ENCODE measurements around the gene CMTM5.
"Not testable (repeated sequence)": the region's sequence is repeated elsewhere in the genome, so short reads cannot be mapped to it uniquely, and the experiment has no call there.

CMTM5 gene

DNA sequence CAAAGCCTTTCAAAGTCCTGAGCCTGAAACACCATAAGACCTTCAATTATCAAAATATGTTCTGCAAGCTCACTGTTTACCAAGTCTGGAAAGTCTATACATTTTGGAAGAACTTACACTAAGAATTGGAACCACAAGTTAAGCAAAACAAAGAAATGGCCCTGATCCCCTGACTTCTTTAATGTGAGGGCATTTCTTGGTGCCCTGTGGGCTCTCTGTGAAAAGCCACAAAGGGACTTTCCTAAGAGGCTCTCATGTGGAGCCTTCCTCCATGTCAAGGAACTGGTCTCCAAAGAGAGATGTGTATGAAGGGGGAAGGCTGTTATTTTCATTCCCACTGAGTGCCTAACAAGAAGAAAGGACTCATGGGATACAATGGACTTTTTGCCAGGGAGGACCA, 44.7 kb downstream of the CMTM5 start:
- Histone ChIP-seq H3K27me3 (replicated peaks; ENCODE audit: control insufficient read depth, insufficient read depth, low read length, poor library complexity, severe bottlenecking) (no peaks in the 10 kb centered on the region), H3K27ac (ENCODE audit: insufficient read depth, low read length, poor library complexity, severe bottlenecking) (no peak overlapping the region), H3K9me3 (ENCODE audit: control insufficient read depth, low read length) (no peaks in the 10 kb centered on the region), H3K4me3 (ENCODE audit: insufficient read depth, low read depth, low read length, poor library complexity, severe bottlenecking) (no peak overlapping the region), H3K36me3 (ENCODE audit: control insufficient read depth, insufficient read depth, low read length) (no peaks in the 10 kb centered on the region), H3K4me1 (ENCODE audit: control insufficient read depth, insufficient read depth, low read length, poor library complexity, severe bottlenecking) (no peaks in the 10 kb centered on the region)
- no peak for DNase-seq

DNA sequence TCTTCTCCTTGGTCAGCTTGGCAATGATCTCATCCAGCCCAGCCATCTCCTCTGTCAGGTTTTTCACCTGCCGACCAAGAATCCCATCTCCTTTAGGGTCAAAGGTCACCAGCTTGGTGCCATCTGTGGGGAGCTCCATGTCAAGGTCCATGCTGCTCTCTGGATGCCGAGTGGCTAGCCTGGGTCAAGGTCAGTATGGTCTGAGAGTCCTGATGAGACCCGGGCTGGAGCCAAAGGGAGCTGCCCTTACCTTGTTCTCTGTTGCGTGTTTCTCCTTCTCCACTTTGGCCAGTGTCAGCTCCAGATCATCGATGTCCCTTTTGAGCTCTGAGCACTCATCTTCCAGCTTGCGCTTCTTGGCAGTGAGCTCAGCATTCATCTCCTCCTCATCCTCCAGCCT, 46.8 kb downstream of the CMTM5 start:
- Histone ChIP-seq H3K27ac (ENCODE audit: insufficient read depth, low read length, poor library complexity, severe bottlenecking) (no peak overlapping the region), H3K9me3 (ENCODE audit: control insufficient read depth, low read length) (no peaks in the 10 kb centered on the region), H3K27me3 (replicated peaks; ENCODE audit: control insufficient read depth, insufficient read depth, low read length, poor library complexity, severe bottlenecking) (no peaks in the 10 kb centered on the region), H3K36me3 (ENCODE audit: control insufficient read depth, insufficient read depth, low read length) (no peaks in the 10 kb centered on the region), H3K4me1 (ENCODE audit: control insufficient read depth, insufficient read depth, low read length, poor library complexity, severe bottlenecking) (no peaks in the 10 kb centered on the region), H3K4me3 (ENCODE audit: insufficient read depth, low read depth, low read length, poor library complexity, severe bottlenecking) (no peak overlapping the region)
- no peak for DNase-seq

DNA sequence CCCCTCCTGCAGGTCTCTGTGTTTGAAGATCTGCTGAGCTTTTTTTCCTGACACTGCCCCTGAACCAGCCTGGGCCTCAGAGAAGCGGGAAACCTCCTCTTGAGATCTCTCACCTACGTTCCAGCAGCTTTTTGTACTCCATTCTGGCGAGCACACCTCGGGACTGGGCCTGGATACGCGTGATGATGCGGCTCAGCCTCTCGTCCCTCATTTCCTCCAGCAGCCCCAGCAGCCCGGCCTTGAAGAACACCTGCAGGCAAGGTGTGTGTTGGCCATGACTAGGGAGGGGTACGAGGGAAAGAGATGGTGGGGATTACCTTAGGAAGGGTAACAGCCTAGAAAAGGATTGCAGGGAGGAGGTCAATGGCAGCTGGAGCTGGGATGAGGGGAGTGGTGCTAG, 48.3 kb downstream of the CMTM5 start:
- Histone ChIP-seq H3K27ac (ENCODE audit: insufficient read depth, low read length, poor library complexity, severe bottlenecking) (no peak overlapping the region), H3K9me3 (ENCODE audit: control insufficient read depth, low read length) (no peaks in the 10 kb centered on the region), H3K36me3 (ENCODE audit: control insufficient read depth, insufficient read depth, low read length) (no peaks in the 10 kb centered on the region), H3K4me3 (ENCODE audit: insufficient read depth, low read depth, low read length, poor library complexity, severe bottlenecking) (no peak overlapping the region), H3K27me3 (replicated peaks; ENCODE audit: control insufficient read depth, insufficient read depth, low read length, poor library complexity, severe bottlenecking) (no peaks in the 10 kb centered on the region), H3K4me1 (ENCODE audit: control insufficient read depth, insufficient read depth, low read length, poor library complexity, severe bottlenecking) (no peaks in the 10 kb centered on the region)
- DNase-seq = no peak

DNA sequence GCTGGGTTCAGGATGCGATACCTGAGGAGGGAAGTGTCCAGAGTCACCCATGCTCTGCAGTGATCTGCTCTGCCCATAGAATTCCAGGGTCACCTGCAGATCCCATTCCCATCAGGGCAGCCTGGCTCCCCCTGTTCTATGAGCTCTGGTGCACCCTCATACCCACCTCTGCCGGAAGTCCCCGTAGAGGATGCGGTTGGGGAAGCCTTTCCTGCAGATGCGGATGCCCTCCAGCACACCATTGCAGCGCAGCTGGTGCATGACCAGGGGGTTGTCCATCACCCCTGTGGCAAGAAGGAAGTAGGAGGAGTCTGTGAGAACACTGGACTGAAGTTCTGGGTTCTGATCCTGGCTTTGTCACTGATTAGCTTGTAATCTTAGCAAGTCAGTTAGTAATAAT, 49.0 kb downstream of the CMTM5 start:
- not testable (repeated sequence) for H3K4me3 ChIP-seq (ENCODE audit: insufficient read depth, low read depth, low read length, poor library complexity, severe bottlenecking); H3K27ac ChIP-seq (ENCODE audit: insufficient read depth, low read length, poor library complexity, severe bottlenecking); H3K4me1 ChIP-seq (ENCODE audit: control insufficient read depth, insufficient read depth, low read length, poor library complexity, severe bottlenecking); DNase-seq; H3K36me3 ChIP-seq (ENCODE audit: control insufficient read depth, insufficient read depth, low read length); H3K9me3 ChIP-seq (ENCODE audit: control insufficient read depth, low read length); H3K27me3 ChIP-seq (replicated peaks; ENCODE audit: control insufficient read depth, insufficient read depth, low read length, poor library complexity, severe bottlenecking)

DNA sequence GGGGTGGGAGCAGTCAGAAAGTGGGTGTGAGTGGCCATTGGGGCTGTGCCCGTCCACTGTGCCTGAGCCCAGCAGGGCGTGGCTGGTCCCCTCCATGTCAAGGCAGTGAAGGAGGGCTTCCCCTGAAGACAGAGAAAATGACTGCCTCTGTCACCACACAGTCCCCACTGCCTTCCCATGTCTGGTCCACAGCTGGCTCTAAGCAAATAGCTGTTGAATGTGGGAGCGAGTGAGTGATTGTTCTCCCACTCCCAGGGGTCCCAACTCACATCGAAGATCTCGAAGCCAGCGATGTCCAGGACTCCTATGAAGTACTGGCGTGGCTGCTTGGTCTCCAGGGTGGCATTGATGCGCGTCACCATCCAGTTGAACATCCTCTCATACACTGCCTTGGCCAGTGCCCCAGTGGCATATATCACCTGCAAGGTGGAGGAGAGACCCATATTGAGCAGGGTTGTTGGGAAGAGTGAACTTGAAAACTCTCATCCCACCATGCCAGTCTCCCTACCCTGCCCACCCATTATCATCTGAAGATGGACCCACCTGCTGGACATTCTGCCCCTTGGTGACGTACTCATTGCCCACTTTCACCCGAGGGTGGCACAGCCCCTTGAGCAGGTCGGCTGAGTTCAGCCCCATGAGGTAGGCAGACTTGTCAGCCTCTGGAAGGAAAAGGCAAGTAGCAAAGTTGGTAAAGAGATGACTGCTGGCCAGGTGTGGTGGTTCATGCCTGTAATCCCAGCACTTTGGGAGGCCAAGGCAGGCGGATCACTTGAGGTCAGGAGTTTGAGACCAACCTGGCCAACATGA, 52.0 kb downstream of the CMTM5 start:
- no peak overlapping the region for H3K27ac ChIP-seq (ENCODE audit: insufficient read depth, low read length, poor library complexity, severe bottlenecking)
- H3K9me3 ChIP-seq (ENCODE audit: control insufficient read depth, low read length) = no peaks in the 10 kb centered on the region
- H3K36me3 ChIP-seq (ENCODE audit: control insufficient read depth, insufficient read depth, low read length) = no peaks in the 10 kb centered on the region
- no peaks in the 10 kb centered on the region for H3K4me1 ChIP-seq (ENCODE audit: control insufficient read depth, insufficient read depth, low read length, poor library complexity, severe bottlenecking)
- no peak overlapping the region for H3K4me3 ChIP-seq (ENCODE audit: insufficient read depth, low read depth, low read length, poor library complexity, severe bottlenecking)
- no peaks in the 10 kb centered on the region for H3K27me3 ChIP-seq (replicated peaks; ENCODE audit: control insufficient read depth, insufficient read depth, low read length, poor library complexity, severe bottlenecking)
- no peak for DNase-seq

Data from effector memory CD4-positive, alpha-beta T cell (primary cell).